C4-2B (cell line): ENCODE results near the gene HOXB4.

Experiments used
- H3K27ac ChIP-seq: fragments of 450-650 bp; 2 replicates; pipeline ENCODE4 v1.5.1; 2017
- ZFX ChIP-seq: fragments of 450-650 bp; IDR thresholded peaks from 2 replicates; pipeline ENCODE4 v1.6.1; 2017
- TF ChIP-seq, protein P1 (sequence below): fragments of 450-650 bp; conservative IDR thresholded peaks from 2 replicates; pipeline ENCODE4 v1.5.1; 2017; ENCODE audit warnings: mild to moderate bottlenecking

Gene HOXB4

GRCh38 chr17:48612854-48613691 lies 34.9 kb upstream of the HOXB4 start:
- TF ChIP-seq, protein P1, sequence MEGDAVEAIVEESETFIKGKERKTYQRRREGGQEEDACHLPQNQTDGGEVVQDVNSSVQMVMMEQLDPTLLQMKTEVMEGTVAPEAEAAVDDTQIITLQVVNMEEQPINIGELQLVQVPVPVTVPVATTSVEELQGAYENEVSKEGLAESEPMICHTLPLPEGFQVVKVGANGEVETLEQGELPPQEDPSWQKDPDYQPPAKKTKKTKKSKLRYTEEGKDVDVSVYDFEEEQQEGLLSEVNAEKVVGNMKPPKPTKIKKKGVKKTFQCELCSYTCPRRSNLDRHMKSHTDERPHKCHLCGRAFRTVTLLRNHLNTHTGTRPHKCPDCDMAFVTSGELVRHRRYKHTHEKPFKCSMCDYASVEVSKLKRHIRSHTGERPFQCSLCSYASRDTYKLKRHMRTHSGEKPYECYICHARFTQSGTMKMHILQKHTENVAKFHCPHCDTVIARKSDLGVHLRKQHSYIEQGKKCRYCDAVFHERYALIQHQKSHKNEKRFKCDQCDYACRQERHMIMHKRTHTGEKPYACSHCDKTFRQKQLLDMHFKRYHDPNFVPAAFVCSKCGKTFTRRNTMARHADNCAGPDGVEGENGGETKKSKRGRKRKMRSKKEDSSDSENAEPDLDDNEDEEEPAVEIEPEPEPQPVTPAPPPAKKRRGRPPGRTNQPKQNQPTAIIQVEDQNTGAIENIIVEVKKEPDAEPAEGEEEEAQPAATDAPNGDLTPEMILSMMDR: no peak; the same call in 1 of the 2 replicates
- TF ChIP-seq ZFX: no peak
- no peak overlapping the region for H3K27ac ChIP-seq

- H3K27ac ChIP-seq: no peak overlapping the region
- TF ChIP-seq, protein P1: no peak
- TF ChIP-seq ZFX: no peak
These were observed 34.3 kb upstream of the HOXB4 start for GRCh38 chr17:48612456-48612853.

- TF ChIP-seq, protein P1: no peak
- TF ChIP-seq ZFX: no peak
- H3K27ac ChIP-seq: no peak overlapping the region
These were observed 33.7 kb upstream of the HOXB4 start for GRCh38 chr17:48611681-48612455.

GRCh38 chr17:48611213-48611612 lies 33.1 kb upstream of the HOXB4 start:
- TF ChIP-seq ZFX: no peak
- TF ChIP-seq, protein P1: no peak
- peak overlapping the region; percentile 79 for H3K27ac ChIP-seq

- H3K27ac ChIP-seq: peak within 1 kb of the TSS; percentile 79
- TF ChIP-seq ZFX: peak; percentile 70; the same call in 1 of the 2 replicates
- TF ChIP-seq, protein P1: no peak
These were observed 32.4 kb upstream of the HOXB4 start, which contains the start of gene HOXB7 for GRCh38 chr17:48610282-48611211. TSS of gene HOXB7 (minus strand) at chr17:48611017. CDS start at chr17:48610918, 99 bp downstream.

- H3K27ac ChIP-seq: peak overlapping the region; percentile 79
- TF ChIP-seq, protein P1: no peak
- TF ChIP-seq ZFX: no peak
These were observed 31.7 kb upstream of the HOXB4 start for GRCh38 chr17:48609759-48610281.
